Dermis blood vessel endothelial cell (primary cell): ENCODE results near the gene S100A7A. TPM values are rescaled to one million over a fixed set of nuclear protein-coding genes. Genes with fewer than 3 reads are reported as not detected.

ENCODE experiments used
- DNase-seq: peaks from one replicate; pipeline ENCODE4 v3.0.0; 2010
- total RNA-seq: library from RNA; depleted of rRNA; stranded (reverse); fragments of >200 nt; gene quantifications from 2 replicates; pipeline ENCODE4 v1.2.3, GENCODE V29; 2014

Gene S100A7A
- not detected in 2 replicates for total RNA-seq

- DNase-seq, result no peak
Observed at GRCh38 chr1:153415850-153416570, at the start of gene S100A7A. Gene S100A7A (plus strand): TSS chr1:153416520. CDS start chr1:153418083, 1,563 bp downstream.

DNA sequence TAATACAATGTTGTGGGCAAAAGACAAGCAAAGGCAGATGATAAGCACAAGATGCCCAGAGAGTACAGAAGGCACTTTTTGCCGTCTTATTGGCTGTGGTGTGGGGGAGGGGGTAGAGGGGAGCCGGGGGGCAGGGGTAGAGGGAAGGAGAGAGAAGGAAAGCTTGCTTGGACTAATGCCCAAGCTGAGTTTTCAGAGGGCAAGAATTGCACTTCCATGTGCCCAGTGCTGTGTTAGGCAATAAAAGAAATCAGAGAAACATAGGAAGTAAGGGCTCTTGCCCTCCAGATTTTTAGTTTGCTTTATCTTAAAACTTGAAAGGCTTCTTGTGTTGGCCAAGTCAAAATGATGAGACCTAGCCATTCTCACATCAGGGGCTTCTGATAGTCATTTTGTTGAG, 49.2 kb upstream of the S100A7A start:
- DNase-seq, result no peak

- DNase-seq, result no peak
Observed at GRCh38 chr1:153368495-153368894, 47.8 kb upstream of the S100A7A start.

DNA sequence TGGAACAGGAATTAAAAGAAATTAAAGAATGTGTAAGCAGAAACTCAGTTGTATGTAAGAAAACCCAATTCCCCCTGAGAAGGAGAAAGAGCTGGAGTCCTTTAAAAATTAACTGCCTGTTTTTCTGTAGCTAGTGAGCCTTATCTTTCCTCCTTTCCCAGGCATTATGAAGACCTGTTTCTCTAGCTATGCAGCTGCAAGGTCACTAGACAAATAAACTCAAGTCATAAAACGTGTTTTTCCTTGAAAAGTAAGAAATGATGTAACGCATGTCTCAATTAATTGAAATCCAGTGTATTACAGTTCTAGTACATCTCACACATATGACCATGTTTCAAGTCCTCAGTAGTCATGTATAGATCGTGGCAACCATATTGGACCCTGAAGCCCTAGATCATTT, 46.2 kb upstream of the S100A7A start:
- no peak for DNase-seq

DNA sequence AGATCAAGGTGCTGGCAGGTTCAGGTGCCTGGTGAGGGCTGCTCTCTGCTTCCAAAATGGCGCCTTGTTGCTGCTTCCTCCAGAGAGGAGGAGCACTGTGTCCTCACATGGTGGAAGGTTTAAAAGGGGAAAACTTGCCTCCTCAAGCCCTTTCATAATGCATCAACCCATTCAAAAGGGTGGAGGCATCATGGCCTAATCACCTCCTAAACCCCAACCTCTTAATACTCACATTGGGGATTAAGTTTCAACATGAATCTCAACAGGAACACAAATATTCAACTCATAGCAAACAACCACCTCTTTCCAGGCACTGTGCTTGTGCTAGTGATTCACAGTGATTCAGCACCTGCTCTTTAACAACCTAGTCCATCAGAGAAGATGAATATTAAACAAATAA, 45.1 kb upstream of the S100A7A start:
- no peak for DNase-seq

DNA sequence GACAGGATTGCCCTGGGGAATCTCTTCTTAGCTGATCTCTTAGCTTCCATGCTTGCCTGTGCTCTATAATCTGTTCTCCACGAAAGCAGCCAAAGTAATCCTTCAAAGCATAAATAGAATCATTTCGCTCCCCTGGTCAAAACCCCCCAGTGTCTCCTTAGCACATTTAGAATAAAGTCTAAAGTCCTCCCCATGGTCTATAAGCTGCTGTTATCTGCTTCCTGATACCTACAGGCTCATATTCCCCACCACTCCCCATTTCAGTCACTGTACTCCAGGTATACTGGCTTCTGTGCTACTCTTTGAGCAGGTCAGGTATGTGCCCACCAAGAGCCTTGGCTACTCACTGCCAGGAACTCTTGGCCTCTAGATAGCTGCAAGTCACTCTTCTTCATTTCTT, 43.7 kb upstream of the S100A7A start:
- DNase-seq, result no peak

DNA sequence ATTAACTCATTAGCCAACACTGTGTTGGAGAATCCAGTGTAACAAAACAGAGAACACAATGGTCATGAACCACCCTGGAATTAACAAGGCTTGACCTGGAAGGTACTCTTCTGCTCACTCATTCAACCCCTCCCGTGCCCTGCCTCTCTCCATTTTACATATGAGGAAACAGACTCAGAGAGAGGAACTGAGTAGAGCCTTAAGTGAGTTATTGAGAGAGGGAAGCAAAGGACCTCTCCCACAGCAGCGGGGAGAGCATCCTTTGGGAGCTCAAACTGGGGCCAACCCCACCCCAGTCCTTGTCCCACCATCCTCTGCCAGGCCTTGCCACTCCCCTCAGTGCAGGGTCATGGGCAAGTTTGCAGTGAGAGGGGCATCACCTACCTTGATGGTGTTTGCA, 42.2 kb upstream of the S100A7A start:
- DNase-seq, result no peak

- DNase-seq, result no peak
Observed at GRCh38 chr1:153375511-153375910, 40.8 kb upstream of the S100A7A start, which contains the start of gene S100A12. Gene S100A12 (minus strand): TSS chr1:153375621. CDS start chr1:153374592, 1,029 bp downstream.

- no peak for DNase-seq
Observed at GRCh38 chr1:153379591-153379990, 36.7 kb upstream of the S100A7A start.

- DNase-seq, result no peak
Observed at GRCh38 chr1:153380711-153381110, 35.6 kb upstream of the S100A7A start.

GRCh38 chr1:153384958-153385580, 31.3 kb upstream of the S100A7A start:
- no peak for DNase-seq

DNA sequence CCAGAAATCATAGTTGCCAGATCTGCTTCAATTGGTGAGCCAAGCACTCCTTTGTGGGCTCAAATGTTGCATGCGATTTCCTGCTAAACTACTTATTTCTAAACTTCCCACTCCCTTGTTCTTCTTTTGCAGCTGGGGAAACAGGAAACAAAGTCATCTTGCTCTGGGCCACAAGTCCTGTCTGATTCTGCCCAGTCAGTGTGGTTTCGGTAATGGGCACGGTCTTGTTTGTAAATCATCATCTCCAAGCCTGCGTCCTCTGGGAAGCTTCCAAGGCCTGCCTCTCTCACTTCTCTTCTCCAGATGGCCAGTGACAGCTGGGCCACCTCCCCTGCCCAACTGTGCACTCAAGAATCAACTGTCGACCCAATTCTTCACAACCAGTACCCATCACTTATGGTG, 29.8 kb upstream of the S100A7A start:
- no peak for DNase-seq

DNA sequence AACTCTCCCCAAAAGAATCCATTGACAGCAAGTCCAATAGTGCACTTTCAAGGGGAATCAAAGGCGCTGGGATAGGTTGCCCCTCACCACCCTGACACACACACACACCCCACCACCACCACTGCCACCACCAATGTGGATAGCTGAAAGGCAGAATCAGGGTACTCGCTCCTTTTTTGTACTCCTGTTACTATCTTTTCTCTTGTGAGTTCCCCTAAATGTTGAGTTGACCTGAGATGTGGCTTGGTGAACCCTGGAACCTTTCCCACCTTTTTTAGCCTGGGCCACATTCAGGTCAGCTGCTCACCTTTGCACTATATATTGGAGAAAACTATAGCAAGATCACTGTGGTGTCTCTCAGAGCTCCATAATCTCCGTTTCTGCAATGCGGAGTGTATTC, 29.3 kb upstream of the S100A7A start:
- no peak for DNase-seq

DNA sequence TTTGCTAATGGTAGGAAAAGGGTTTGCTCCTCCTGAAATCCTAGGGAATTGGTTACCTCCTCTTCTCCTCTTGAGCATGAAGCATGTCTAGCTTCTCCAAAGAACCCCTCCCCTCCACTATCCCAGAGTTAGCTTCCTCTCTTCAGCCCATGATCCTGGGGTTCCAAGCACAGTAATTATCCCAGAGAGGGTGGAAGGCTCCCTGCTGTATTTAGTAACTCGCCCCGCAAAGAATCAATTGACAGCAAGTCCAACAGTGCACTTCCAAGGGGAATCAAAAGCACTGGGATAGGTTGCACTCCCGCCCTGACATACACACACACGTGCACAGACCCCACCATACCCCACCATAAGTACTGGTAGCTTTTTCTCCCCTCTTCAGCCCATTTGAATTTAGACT, 28.5 kb upstream of the S100A7A start:
- no peak for DNase-seq

DNA sequence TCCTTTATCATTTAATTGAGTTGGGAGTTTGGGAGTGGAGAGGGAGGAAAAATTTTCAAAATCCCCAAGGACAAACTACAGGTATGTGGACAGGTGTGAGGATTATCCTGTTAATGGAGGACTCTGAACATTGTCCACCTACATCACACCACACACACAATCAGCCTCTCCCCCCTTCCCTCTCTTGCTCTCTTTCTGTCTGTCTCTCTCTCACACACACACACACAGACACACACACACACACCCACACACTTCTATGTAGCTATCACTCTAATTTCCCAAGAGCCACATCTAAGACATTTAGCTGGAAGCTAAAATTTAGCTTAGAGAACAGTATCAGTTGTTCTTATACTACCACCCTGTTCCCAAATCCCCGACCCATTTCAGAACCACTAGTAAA, 26.9 kb upstream of the S100A7A start:
- DNase-seq, result no peak

GRCh38 chr1:153389973-153390879, 26.1 kb upstream of the S100A7A start:
- DNase-seq, result no peak

- no peak for DNase-seq
Observed at GRCh38 chr1:153390938-153391710, 25.2 kb upstream of the S100A7A start, which contains the start of gene S100A8. Gene S100A8 (minus strand): TSS chr1:153391073. CDS start chr1:153390535, 538 bp downstream.

GRCh38 chr1:153392258-153392657, 24.1 kb upstream of the S100A7A start:
- DNase-seq, result no peak

GRCh38 chr1:153392822-153393221, 23.5 kb upstream of the S100A7A start:
- DNase-seq, result no peak

GRCh38 chr1:153393926-153394325, 22.4 kb upstream of the S100A7A start:
- no peak for DNase-seq

GRCh38 chr1:153394391-153394790, 21.9 kb upstream of the S100A7A start:
- no peak for DNase-seq

- no peak for DNase-seq
Observed at GRCh38 chr1:153395136-153395685, 21.1 kb upstream of the S100A7A start.
